Stimulated activated CD4-positive, alpha-beta T cell treated with anti-CD3 and anti-CD28 coated beads, Interleukin-15, amount 100 ng/mL, for 24 hours (primary cell): ENCODE data around the gene SLC25A11.
"Not testable (repeated sequence)": the region's sequence is repeated elsewhere in the genome, so short reads cannot be mapped to it uniquely, and the experiment has no call there.

ENCODE experiments used
- DNase-seq: peaks from one replicate; pipeline ENCODE4 v3.0.0-alpha.2; 2020

SLC25A11 gene

GRCh38 chr17:4944554-4945175 lies 4.8 kb upstream of the SLC25A11 start:
- DNase-seq = peak; percentile 62

- DNase-seq = peak; percentile 75
These were observed 4.3 kb upstream of the SLC25A11 start for GRCh38 chr17:4944163-4944553.

- no peak for DNase-seq
These were observed 3.1 kb upstream of the SLC25A11 start for GRCh38 chr17:4942760-4943508.

GRCh38 chr17:4941319-4941610 lies 1.4 kb upstream of the SLC25A11 start:
- DNase-seq = no peak

GRCh38 chr17:4940555-4941318 lies 891 bp upstream of the SLC25A11 start:
- peak; percentile 64 for DNase-seq

GRCh38 chr17:4939546-4939795 lies 375 bp downstream of the SLC25A11 start:
- peak; percentile 42 for DNase-seq

- no peak for DNase-seq
These were observed 929 bp downstream of the SLC25A11 start for GRCh38 chr17:4938688-4939545.

- no peak for DNase-seq
These were observed 1.8 kb downstream of the SLC25A11 start for GRCh38 chr17:4938069-4938491.

- no peak for DNase-seq
These were observed 2.3 kb downstream of the SLC25A11 start for GRCh38 chr17:4937553-4937952.

GRCh38 chr17:4936436-4936835 lies 3.4 kb downstream of the SLC25A11 start:
- no peak for DNase-seq

GRCh38 chr17:4935650-4936049 lies 4.2 kb downstream of the SLC25A11 start:
- DNase-seq = no peak

GRCh38 chr17:4934173-4934979 lies 5.5 kb downstream of the SLC25A11 start:
- peak; percentile 36 for DNase-seq

GRCh38 chr17:4933646-4934045 lies 6.2 kb downstream of the SLC25A11 start:
- DNase-seq = no peak

GRCh38 chr17:4932756-4933155 lies 7.1 kb downstream of the SLC25A11 start:
- no peak for DNase-seq

- DNase-seq = no peak
These were observed 7.9 kb downstream of the SLC25A11 start, which contains the start of gene GP1BA for GRCh38 chr17:4931963-4932362. TSS of gene GP1BA (plus strand) at chr17:4932277. CDS start at chr17:4932605, 328 bp downstream.

GRCh38 chr17:4928881-4929280 lies 11.0 kb downstream of the SLC25A11 start:
- no peak for DNase-seq

GRCh38 chr17:4926577-4927335 lies 13.1 kb downstream of the SLC25A11 start:
- DNase-seq = not testable (repeated sequence)

GRCh38 chr17:4921320-4921719 lies 18.5 kb downstream of the SLC25A11 start:
- DNase-seq = no peak

- DNase-seq = no peak
These were observed 19.3 kb downstream of the SLC25A11 start for GRCh38 chr17:4920351-4921048.

- DNase-seq = no peak
These were observed 20.3 kb downstream of the SLC25A11 start for GRCh38 chr17:4919511-4920047.

- not testable (repeated sequence) for DNase-seq
These were observed 25.3 kb downstream of the SLC25A11 start for GRCh38 chr17:4914551-4914950.
